Measurements from ENCODE around the gene CRYBG2.
"Not testable (repeated sequence)": the region's sequence is repeated elsewhere in the genome, so short reads cannot be mapped to it uniquely, and the experiment has no call there.

CRYBG2 gene

DNA sequence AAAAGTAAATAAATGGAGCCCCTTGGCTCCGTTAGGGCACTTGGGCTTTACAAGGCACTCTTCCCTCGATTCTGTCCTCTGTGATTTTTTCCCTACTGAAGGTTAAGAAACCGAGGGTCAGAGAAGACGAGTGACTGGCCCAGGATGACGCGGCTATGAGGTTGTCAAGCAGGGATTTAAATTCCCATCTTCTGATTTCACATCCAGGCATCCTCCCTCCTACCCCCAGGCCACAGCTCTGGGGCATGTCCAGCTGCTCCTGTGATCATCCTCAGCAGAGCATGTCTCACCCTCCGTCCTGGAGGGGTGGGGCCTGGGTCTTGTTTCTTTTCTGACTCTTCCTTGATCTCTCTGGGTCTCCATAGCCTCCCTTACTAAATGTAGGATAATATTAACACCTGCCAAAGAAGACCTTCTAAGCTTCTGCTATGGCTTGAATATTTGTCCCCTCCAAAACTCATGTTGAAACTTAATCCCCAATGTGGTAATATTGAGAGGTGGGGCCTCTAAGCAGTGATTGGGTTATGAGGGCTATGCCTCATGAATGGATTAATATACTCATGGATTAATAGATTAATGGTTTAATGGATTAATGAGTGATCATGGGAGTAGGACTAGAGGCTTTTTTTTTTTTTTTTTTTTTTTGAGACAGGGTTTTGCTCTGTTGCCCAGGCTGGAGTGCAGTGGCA is 4.6 kb downstream of the CRYBG2 start:
- DNase-seq (ENCODE audit: low spot score), result no peak

DNA sequence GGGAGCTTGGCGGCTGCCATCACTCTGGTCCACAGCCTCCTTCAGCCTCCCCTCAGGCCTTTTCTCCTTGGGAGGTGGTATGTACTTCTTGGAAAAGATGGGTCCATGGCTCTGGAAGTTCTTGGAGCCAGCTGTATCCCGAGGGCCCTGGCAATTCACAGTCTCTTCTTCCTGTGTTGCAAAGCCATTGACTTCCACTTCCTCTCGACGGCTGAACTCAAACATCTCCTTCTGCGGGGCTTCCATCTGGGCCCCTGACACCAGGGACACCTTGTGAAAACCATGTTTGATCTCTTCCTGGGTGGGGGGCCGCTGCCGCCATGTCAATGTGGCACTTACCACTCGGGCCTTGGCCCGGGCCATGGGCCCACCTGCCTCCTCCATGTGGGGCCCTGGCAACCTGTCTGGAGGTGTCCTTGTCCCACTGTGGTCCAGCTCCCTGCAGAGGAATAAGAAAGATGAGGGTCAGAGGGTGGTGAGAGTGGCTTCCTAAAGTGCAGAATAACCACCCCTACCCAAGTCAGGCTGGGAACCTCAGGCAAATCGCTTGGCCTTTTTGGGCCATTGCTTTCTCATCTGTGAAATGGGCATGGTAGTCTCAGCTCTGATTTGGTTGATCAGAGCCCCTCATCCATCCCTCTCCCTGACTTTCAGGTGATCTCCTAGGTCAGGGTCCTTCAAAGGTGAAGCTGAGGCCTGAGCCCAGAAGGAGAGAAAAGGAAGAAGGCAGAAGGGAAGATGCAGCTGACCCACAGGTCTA is 7.5 kb downstream of the CRYBG2 start:
- DNase-seq (ENCODE audit: low spot score), result no peak

- DNase-seq (ENCODE audit: low spot score), result no peak
Observed at GRCh38 chr1:26345718-26346117, 8.2 kb downstream of the CRYBG2 start.

- no peak for DNase-seq (ENCODE audit: low spot score)
Observed at GRCh38 chr1:26344147-26344920, 9.6 kb downstream of the CRYBG2 start.

DNA sequence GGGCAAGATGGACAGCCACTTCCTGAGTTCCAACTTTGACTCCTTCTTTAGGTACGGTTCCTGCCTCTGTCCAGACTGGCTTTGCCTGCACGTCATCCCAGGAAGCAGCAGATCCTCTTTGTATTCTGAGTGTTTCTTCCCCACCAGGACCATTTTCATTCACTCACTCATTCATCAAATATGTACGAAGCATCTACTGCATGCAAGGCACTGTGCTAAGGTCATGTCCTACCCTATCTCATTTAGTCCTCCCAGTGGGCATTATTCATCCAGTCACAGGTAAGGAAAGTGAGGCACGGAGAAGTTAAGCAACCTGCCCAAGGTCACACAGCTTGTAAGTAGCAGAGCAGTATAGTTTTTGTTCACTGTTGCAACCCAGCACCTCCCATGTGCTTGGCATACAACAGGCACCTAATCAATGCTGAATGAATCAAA is 13.9 kb downstream of the CRYBG2 start:
- no peak for DNase-seq (ENCODE audit: low spot score)

- no peak for DNase-seq (ENCODE audit: low spot score)
Observed at GRCh38 chr1:26338670-26339069, 15.3 kb downstream of the CRYBG2 start.

DNA sequence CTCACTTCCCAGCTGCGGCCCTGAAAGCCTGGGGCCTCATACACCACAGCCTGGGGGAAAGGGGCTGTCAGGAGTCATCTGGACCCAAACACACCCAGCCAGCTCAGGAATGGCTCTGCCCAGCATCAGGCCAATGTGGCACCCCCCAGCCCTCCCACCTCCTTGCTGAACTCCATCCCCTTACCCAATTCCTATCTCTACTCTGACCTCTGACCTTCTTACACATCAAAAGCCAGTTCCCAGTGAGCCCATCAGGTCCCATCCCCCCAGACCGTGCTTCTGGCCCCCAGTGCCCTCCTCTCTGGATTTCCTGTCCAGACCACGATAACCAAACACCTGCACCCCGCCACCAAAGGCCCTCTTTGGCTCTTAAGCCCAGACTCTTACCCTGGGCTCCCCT is 16.3 kb downstream of the CRYBG2 start:
- no peak for DNase-seq (ENCODE audit: low spot score)

DNA sequence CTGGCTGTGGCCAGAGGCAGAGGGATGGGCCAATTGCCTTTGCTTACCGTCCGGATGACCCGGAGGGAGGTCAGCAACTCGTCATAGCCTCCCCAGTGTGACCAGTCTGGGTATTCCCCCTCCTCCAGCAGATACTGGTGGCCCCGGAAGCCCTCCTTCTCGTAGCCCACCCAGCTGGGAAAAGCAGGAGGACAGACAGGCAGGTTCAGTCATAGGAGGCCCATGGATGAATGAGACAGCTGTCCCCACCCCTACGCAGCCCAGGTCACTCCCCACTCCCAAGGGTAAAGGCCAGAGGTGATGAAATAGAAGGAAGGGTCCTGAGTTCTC is 16.8 kb downstream of the CRYBG2 start:
- no peak for DNase-seq (ENCODE audit: low spot score)

GRCh38 chr1:26336477-26337205 is 17.3 kb downstream of the CRYBG2 start:
- no peak for DNase-seq (ENCODE audit: low spot score)

DNA sequence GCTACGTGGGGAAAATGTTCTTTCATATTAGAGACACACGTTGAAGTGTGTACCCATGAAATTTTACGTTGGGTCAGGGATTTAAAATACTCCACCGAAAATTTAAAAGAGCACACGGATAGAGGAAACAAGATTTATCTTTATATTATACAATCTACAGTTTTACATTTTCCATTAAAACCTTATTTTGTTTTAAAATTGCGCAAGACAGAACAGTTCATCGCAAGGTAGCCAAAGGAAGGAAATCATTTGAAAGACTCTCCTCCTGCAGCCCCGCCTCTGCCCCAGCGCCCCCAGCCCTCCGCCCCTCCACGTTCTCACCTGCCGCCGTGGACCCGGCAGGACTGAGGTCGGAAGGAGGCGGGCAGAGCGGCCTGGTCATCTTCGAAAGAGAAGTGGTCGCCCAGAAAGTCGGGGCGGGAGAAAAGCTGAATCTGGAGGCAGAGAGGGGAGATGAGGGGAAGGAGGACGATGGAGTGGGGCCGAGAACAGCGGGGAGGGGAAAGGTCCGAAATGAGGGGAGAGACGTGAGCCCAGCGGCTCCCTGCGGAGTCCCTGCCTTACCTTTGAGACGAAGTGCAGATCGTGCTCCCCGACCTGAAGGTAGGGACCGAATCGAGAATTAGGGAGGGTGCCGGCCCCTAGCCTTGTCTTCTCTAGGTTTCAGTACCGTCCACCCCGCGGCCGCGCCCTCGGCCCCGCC is 18.0 kb downstream of the CRYBG2 start:
- no peak for DNase-seq (ENCODE audit: low spot score)

- DNase-seq (ENCODE audit: low spot score), result not testable (repeated sequence)
Observed at GRCh38 chr1:26333312-26333711, 20.6 kb downstream of the CRYBG2 start.

DNA sequence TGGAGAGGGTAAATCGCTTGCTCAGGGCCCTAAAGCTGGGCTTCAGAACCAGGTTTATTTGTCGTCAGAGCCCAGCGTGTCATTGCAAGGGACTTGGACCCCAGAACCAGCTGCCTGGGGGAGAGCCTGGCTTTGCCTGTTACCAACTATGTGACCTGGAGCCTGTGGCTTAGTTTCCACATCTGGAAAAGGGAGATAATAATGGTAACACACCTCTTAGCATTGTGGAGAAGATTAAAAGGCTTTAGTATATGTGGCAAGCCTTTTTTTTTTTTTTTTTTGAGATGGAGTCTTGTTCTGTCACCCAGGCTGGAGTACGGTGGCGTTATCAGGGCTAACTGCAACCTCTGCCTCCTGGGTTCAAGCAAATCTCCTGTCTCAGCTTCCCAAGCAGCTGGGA is 23.7 kb downstream of the CRYBG2 start:
- DNase-seq (ENCODE audit: low spot score), result no peak

- DNase-seq (ENCODE audit: low spot score), result not testable (repeated sequence)
Observed at GRCh38 chr1:26329380-26329779, 24.6 kb downstream of the CRYBG2 start.

- no peak for DNase-seq (ENCODE audit: low spot score)
Observed at GRCh38 chr1:26328597-26328996, 25.3 kb downstream of the CRYBG2 start.

DNA sequence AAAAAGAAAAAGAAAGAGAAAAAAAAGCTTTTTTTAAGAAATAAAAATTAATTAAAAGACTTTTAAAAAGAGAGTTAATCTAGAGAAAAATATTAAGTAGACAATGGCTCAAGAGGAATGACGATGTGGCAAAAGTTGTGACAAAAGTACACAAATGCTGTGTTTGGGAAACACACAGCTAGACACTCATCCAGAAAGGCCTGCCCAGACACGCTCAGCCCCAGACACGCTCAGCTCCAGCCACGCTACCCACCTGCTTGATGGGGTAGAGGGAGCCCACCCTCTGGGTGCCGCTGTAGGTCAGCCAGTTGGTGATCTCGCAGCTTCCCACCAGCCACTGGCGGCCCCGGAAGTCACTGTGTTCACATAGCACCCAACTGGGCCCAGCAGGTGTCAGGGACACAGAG is 26.0 kb downstream of the CRYBG2 start:
- no peak for DNase-seq (ENCODE audit: low spot score)

GRCh38 chr1:26324550-26324949 is 29.4 kb downstream of the CRYBG2 start:
- no peak for DNase-seq (ENCODE audit: low spot score)

- no peak for DNase-seq (ENCODE audit: low spot score)
Observed at GRCh38 chr1:26323382-26323781, 30.5 kb downstream of the CRYBG2 start.

DNA sequence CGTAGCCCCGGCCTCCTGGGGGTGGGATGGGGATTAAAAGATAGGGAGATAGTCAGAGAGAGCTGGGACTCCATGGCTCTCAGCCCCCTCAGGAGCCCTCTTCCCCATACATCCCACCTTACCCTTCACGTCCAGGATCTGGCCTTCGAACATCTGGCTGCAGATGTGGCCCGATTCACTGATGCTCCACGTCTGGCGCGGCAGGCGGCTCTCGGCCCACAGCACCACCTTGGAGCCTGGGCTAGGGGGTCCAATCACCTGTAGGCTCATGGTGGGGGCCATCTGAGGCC is 31.9 kb downstream of the CRYBG2 start:
- no peak for DNase-seq (ENCODE audit: low spot score)

GRCh38 chr1:26321315-26322041 is 32.5 kb downstream of the CRYBG2 start:
- DNase-seq (ENCODE audit: low spot score), result peak; percentile 91

GRCh38 chr1:26320896-26321295 is 33.0 kb downstream of the CRYBG2 start:
- no peak for DNase-seq (ENCODE audit: low spot score)

GRCh38 chr1:26318338-26319064 is 35.4 kb downstream of the CRYBG2 start:
- DNase-seq (ENCODE audit: low spot score), result no peak
